ENCODE measurements around the gene SLC25A31.

Gene SLC25A31

DNA sequence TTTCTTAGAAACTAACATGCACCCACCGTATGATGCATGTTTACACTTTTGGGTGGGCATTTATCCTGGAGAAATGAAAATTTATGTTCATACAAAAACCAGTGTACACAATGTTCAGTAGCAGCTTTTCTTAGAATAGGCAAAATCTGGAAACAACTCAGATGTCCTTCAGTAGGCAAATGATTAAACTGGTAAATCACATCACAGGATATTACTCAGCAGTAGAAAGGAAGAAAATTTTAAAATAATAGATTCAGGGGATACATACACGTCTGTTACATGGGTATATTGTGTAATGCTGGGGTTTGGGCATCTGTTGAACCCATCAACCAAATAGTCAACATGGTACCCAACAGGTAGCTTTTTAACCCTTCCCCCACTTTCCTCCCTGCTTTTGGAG is 26.7 kb downstream of the SLC25A31 start:
- H3K4me1 Mint-ChIP-seq (ENCODE audit: low read depth) = no peaks in the 10 kb centered on the region
- H3K27me3 Mint-ChIP-seq = no peaks in the 10 kb centered on the region
- intact Hi-C loops (cut with micrococcal nuclease) = no loop called here
- H3K27ac Mint-ChIP-seq = no peak overlapping the region
- H3K4me3 Mint-ChIP-seq = no peak overlapping the region
- H3K9me3 Mint-ChIP-seq = peaks cover 25% of the 10 kb centered on the region
- no peaks in the 10 kb centered on the region for H3K36me3 Mint-ChIP-seq (ENCODE audit: low read depth)

DNA sequence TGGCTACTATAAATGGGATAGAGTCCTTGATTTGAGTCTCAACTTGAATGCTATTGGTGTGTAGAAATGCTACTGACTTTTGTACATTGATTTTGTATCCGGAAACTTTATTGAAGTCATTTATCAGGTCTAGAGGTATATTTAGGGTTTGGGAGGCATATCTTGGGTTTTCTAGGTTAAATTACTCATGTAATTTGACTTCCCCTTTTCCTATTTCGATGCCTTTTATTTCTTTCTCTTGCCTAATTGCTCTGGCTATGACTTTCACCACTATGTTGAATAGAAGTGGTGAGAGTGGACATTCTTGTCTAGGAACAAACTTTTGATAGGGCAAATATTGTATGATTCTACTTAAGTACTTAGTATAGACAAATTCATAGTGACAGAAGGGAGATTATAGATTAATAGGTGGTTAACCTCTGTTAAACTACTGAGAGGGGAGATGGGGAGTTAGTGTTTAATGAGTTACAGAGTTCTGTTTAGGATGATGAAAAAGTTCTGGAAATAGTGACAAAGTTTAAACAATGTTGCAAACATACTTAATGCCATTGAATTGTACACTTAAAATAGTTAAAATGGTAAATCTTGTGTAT is 29.1 kb downstream of the SLC25A31 start:
- no peak overlapping the region for H3K27ac Mint-ChIP-seq
- H3K27me3 Mint-ChIP-seq = no peaks in the 10 kb centered on the region
- H3K4me1 Mint-ChIP-seq (ENCODE audit: low read depth) = no peaks in the 10 kb centered on the region
- intact Hi-C loops (cut with micrococcal nuclease) = no loop called here
- H3K9me3 Mint-ChIP-seq = peaks cover 25% of the 10 kb centered on the region
- H3K36me3 Mint-ChIP-seq (ENCODE audit: low read depth) = no peaks in the 10 kb centered on the region
- no peak overlapping the region for H3K4me3 Mint-ChIP-seq

DNA sequence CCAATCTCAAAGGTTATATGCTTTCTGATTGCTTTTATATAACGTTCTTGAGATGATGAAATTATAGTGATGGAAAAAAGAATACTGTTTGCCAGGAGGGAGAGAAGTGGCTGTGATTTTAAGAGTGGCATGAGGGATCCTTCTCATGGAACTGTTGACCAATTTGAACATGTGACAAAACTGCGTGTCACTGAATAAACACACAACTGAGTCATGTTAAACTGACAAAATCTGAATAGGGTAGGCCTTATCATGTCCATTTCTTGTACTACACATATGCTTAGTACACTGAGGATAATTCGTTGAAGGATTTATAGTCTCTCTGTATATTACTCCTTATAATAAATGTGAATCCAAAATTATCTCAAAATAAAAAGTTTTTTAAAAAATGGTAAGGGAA is 29.7 kb downstream of the SLC25A31 start:
- Mint-ChIP-seq H3K9me3 (peaks cover 25% of the 10 kb centered on the region), H3K27me3 (no peaks in the 10 kb centered on the region), H3K4me3 (no peak overlapping the region), H3K27ac (no peak overlapping the region), H3K36me3 (ENCODE audit: low read depth) (no peaks in the 10 kb centered on the region), H3K4me1 (ENCODE audit: low read depth) (no peaks in the 10 kb centered on the region)
- intact Hi-C loops (cut with micrococcal nuclease) = no loop called here

DNA sequence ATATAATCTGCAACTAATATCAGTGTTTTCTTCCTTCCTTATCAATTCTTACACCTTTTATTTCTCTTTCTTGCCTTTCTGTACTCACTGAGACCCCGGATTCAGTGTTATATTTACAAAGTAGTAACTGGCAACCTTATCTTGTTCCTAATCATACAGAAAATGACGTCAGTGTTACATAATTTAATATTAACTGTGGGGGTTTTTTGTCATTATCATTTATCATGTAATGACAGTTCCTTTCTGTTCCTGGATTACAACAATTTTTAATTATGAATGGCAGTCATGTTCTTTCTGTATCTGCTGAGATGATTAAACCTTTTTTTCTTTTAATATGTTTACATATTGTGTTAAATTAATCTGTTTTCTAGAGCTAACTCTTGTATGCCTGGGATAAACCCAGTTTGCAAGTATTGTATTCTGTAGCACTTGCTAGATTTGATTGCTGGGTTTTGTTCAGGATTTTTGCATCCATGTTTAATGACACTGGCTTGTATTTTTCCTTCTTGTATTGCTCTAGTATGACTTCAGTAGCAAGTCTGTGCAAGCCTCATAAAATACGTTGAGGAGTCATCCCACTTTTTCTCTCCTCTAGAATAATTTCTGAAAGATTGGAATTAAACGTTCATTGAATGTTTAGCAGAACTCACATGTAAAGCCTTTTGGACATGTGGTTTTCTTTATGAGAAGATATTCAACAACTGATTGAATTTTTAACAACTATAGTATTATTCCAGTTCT is 41.5 kb downstream of the SLC25A31 start:
- no peaks in the 10 kb centered on the region for H3K4me1 Mint-ChIP-seq (ENCODE audit: low read depth)
- no peaks in the 10 kb centered on the region for H3K9me3 Mint-ChIP-seq
- no peak overlapping the region for H3K27ac Mint-ChIP-seq
- H3K27me3 Mint-ChIP-seq = no peaks in the 10 kb centered on the region
- H3K4me3 Mint-ChIP-seq = no peak overlapping the region
- no peaks in the 10 kb centered on the region for H3K36me3 Mint-ChIP-seq (ENCODE audit: low read depth)
- intact Hi-C loops (cut with micrococcal nuclease) = no loop called here

DNA sequence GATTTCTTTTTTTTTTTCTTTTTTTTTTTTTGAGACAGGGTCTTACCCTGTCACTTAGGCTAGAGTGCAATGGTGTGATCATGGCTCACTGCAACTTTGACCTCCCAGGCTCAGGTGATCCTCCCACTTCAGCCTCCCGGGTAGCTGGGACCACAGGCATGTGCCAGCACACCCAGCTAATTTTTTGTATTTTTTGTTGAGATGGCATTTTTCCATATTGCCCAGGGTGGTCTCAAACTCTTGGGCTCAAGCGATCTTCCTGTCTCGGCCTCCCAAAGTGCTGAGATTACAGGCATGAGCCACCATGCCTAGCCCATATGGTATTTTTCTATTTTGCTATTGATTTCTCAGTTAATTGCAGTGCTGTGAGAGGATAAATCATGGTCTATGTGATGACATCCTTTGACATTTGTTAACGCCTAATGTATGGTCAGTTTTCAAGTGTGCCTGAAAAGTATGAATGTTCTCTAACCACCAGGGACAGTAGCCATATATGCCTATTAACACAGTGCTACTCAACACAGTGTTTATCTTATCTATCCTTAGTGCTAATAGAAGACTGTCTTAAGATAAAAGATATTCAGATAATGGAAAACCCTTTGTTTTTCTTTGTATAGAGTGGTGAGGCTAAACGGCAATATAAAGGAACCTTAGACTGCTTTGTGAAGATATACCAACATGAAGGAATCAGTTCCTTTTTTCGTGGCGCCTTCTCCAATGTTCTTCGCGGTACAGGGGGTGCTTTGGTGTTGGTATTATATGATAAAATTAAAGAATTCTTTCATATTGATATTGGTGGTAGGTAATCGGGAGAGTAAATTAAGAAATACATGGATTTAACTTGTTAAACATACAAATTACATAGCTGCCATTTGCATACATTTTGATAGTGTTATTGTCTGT is 42.8 kb downstream of the SLC25A31 start:
- Mint-ChIP-seq H3K36me3 (ENCODE audit: low read depth) (no peaks in the 10 kb centered on the region), H3K27me3 (peaks cover 5% of the 10 kb centered on the region), H3K27ac (no peak overlapping the region), H3K9me3 (no peaks in the 10 kb centered on the region), H3K4me1 (ENCODE audit: low read depth) (no peaks in the 10 kb centered on the region), H3K4me3 (no peak overlapping the region)
- intact Hi-C loops (cut with micrococcal nuclease) = no loop called here

DNA sequence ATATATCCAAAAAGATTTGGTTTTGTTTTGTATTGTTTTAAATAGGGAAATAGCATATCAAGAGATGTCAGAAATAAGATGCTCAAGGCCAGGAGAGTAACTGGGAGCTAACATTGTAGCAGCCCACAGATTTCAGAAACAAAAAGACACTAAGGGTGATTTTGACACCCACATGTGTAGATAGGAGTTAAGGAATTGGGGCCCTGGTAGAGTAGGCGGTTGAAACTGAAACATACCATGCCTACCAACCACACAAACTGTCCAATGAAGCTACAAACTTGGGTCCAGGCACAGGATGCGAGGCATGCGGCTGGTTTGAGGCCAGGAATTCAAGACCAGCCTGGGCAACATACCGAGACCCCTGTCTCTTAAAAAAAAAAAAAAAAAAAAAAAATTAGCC is 45.6 kb downstream of the SLC25A31 start:
- no peaks in the 10 kb centered on the region for H3K36me3 Mint-ChIP-seq (ENCODE audit: low read depth)
- no peak overlapping the region for H3K4me3 Mint-ChIP-seq
- intact Hi-C loops (cut with micrococcal nuclease) = no loop called here
- H3K4me1 Mint-ChIP-seq (ENCODE audit: low read depth) = peaks cover 12% of the 10 kb centered on the region
- peaks cover 17% of the 10 kb centered on the region for H3K27me3 Mint-ChIP-seq
- no peak overlapping the region for H3K27ac Mint-ChIP-seq
- H3K9me3 Mint-ChIP-seq = no peaks in the 10 kb centered on the region

DNA sequence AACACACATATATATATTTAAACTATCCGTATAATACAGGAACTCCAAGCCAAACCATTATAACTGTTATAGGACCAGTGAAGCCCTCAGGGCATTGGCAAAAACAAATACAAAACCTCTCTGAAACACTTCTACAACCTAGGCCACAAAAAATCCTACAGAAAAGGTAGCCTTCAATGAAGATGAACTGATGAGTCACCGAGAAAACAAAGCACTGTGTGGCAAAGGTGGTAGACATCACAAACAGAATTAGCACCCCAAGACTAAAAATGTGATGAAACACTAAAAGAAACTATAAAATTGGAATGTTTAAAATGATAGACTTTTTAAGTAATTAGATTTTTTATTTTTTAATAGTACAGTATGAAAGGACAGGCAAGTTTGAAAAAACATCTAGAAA is 46.4 kb downstream of the SLC25A31 start:
- Mint-ChIP-seq H3K4me1 (ENCODE audit: low read depth) (peaks cover 19% of the 10 kb centered on the region), H3K4me3 (no peak overlapping the region), H3K27ac (no peak overlapping the region), H3K9me3 (no peaks in the 10 kb centered on the region), H3K36me3 (ENCODE audit: low read depth) (no peaks in the 10 kb centered on the region), H3K27me3 (peaks cover 24% of the 10 kb centered on the region)
- intact Hi-C loops (cut with micrococcal nuclease) = no loop called here

DNA sequence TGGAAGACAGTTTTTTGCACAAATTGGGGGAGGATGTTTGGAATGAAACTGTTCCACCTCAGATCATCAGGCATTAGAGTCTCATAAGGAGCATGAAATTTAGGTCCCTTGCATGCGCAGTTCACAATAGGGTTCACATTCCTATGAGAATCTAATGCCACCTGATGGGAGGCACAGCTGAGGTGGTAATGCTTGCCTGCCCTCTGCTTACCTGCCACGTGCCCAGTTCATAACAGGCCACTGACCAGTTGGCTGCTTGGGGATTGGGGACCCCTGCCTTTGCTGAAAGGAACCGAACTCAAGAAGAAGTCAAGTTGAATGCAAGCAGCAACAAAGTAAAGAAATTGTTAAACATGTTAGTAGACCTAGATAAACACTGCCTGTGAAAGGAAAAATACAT is 47.3 kb downstream of the SLC25A31 start:
- peaks cover 3% of the 10 kb centered on the region for H3K36me3 Mint-ChIP-seq (ENCODE audit: low read depth)
- H3K9me3 Mint-ChIP-seq = no peaks in the 10 kb centered on the region
- H3K27me3 Mint-ChIP-seq = peaks cover 32% of the 10 kb centered on the region
- H3K4me1 Mint-ChIP-seq (ENCODE audit: low read depth) = peaks cover 22% of the 10 kb centered on the region
- no peak overlapping the region for H3K27ac Mint-ChIP-seq
- no peak overlapping the region for H3K4me3 Mint-ChIP-seq
- intact Hi-C loops (cut with micrococcal nuclease) = no loop called here

DNA sequence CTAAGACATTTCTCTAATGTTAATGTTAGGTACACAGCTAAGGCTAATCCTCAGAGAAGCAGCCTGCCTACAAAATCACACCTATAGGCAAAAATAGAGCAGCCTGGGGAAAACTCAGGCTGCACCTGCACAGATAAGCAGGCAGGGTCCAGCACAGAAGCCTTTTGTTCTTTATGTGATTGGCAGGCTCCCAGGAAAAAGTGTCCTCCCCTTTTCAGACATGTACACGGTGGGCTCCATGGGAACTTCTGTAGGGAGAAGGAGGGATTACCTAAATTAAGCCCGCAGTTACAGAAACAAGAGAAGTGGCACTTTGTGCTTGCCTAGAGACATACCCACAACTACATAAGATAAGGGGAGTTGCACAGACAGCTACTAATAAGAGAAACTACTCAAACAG is 47.9 kb downstream of the SLC25A31 start:
- Mint-ChIP-seq H3K36me3 (ENCODE audit: low read depth) (peaks cover 7% of the 10 kb centered on the region), H3K9me3 (no peaks in the 10 kb centered on the region), H3K27ac (no peak overlapping the region), H3K27me3 (peaks cover 38% of the 10 kb centered on the region), H3K4me1 (ENCODE audit: low read depth) (peaks cover 28% of the 10 kb centered on the region), H3K4me3 (no peak overlapping the region)
- intact Hi-C loops (cut with micrococcal nuclease) = no loop called here

DNA sequence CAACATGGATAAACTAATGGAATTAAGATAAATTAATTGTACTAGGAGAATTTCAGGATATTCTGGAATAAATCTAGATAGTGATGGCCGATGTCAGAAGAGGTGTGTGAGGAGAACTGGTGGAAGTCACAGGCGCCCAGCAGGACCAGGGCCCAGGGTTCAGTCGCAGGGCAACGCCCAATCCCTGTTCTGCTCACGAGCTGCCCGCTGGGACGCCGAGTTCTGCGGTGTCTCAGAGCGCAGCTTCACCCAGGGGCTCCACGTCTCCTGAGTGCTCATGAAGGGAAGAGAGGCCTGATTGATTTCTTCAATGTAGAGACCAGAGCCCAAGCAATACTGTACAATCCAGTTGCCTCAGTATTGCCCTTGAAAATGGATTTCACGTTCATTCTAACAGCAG is 50.4 kb downstream of the SLC25A31 start:
- Mint-ChIP-seq H3K4me1 (ENCODE audit: low read depth) (peaks cover 31% of the 10 kb centered on the region), H3K9me3 (no peaks in the 10 kb centered on the region), H3K4me3 (no peak overlapping the region), H3K27me3 (peaks cover 47% of the 10 kb centered on the region), H3K36me3 (ENCODE audit: low read depth) (peaks cover 7% of the 10 kb centered on the region), H3K27ac (no peak overlapping the region)
- intact Hi-C loops (cut with micrococcal nuclease) = loop anchor here (5.0 to 10.0 kb wide), 3 partner anchors 146 to 187 kb away; partner anchors contain the start of genes ABHD18, INTU and MFSD8

DNA sequence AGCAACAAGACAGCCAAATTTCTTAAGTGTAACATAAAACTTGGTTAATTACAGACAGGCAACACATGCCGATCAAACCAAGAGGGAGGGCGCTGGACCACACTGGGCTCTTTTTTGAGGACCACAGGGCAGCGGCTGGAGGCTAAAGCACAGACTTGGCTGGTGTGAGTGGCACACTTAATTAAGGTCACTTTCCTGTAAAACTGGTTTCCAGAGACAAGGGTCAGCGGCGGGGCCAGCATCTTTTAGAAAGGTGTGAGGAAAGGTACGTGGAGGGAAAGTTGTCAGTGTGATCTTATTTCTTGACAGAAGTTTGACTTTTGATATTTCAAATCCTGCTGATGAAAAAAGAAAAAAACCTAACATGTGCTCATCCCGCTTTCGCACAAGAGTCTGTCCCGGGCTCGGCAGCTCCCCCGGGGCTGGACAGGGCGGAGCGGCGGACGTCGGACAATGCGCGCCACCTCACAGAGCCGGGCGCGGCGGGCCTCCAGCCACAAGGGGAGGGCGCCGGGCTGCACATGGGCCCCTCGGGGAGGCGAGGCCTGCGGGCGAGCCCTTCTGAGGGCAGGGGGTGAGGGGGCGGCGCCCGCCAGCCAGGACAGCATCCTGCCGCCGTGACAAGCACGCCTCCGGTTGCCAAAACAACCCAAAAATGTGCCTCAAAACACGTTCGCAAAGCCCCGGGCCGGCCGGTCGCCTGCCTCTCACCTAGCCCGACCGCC is 51.3 kb downstream of the SLC25A31 start:
- intact Hi-C loops (cut with micrococcal nuclease) = loop anchor here (2.0 to 10.0 kb wide), 4 partner anchors 99 to 186 kb away; partner anchors contain the start of genes ABHD18, INTU, MFSD8 and PLK4
- Mint-ChIP-seq H3K27ac (peak overlapping the region; percentile 34), H3K4me3 (peak overlapping the region; percentile 82), H3K27me3 (peaks cover 47% of the 10 kb centered on the region), H3K9me3 (no peaks in the 10 kb centered on the region), H3K4me1 (ENCODE audit: low read depth) (peaks cover 31% of the 10 kb centered on the region), H3K36me3 (ENCODE audit: low read depth) (peaks cover 7% of the 10 kb centered on the region)

DNA sequence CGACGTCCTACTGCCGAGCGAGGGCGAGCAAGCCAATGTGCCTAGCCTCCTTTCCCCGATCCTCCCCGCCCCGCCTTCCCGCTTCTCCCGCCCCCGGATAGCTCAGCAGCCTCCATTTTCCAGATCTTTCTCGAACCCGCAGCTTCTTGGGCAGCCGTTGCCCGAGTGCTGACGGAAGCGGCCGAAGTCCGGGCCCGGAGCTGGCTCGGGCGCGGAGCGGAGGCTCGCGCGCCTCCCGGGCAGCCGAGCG is 51.8 kb downstream of the SLC25A31 start:
- intact Hi-C loops (cut with micrococcal nuclease) = loop anchor here (2.0 to 10.0 kb wide), 4 partner anchors 99 to 185 kb away; partner anchors contain the start of genes ABHD18, INTU, MFSD8 and PLK4
- Mint-ChIP-seq H3K4me3 (peak overlapping the region; percentile 82), H3K4me1 (ENCODE audit: low read depth) (peaks cover 31% of the 10 kb centered on the region), H3K9me3 (no peaks in the 10 kb centered on the region), H3K36me3 (ENCODE audit: low read depth) (peaks cover 7% of the 10 kb centered on the region), H3K27ac (peak overlapping the region; percentile 34), H3K27me3 (peaks cover 47% of the 10 kb centered on the region)

DNA sequence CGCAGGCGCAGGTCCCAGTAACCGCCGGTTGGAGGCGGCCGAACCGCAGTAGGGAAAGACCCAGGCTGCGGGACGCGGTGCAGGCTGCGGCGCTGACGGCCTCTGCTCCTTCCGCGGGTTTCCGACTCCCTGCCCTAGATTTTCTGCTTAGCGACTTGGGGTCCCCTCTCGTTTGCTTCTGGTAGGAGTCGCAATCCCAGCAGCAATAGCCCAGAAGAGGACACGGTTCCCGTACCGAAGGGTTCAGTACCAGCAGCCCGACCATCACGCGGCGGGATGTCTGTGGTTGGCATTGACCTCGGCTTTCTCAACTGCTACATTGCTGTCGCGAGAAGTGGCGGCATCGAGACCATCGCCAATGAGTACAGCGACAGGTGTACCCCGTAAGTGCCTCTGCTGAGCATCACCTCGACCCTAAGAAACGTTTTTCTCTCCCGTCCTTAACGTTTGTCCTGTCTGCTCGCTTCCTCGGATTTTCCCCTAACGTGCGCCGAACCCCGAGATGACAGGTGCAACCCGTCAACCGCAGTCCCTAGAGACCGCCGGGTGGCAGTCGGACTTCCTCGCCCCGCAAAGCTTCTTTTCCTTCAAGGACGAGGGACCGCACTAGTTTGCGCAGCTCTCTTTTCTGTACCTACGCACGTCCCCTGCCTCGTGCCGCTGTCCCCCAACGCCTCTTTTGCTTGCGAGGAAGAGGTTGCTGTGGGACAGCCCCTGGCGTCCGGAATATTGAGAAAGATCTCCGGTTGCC is 52.2 kb downstream of the SLC25A31 start, which contains the start of gene HSPA4L:
Gene HSPA4L, plus strand, starts transcription at position 48 of the 751 bp plus-strand sequence. Its CDS starts 229 bp downstream, at position 277.
- Mint-ChIP-seq H3K36me3 (ENCODE audit: low read depth) (peaks cover 7% of the 10 kb centered on the region), H3K27me3 (peaks cover 45% of the 10 kb centered on the region), H3K4me1 (ENCODE audit: low read depth) (peaks cover 31% of the 10 kb centered on the region), H3K4me3 (peak within 1 kb of the TSS; percentile 82), H3K9me3 (no peaks in the 10 kb centered on the region), H3K27ac (peak within 1 kb of the TSS; percentile 34)
- intact Hi-C loops (cut with micrococcal nuclease) = loop anchor here (2.0 to 10.0 kb wide), 4 partner anchors 98 to 185 kb away; partner anchors contain the start of genes ABHD18, INTU, MFSD8 and PLK4

Measured in dendritic cell treated with granulocyte-macrophage colony-stimulating factor and Interleukin-4, amounts not matched to agents 40 ng/mL and 50 ng/mL, for 4 days (primary cell).